CD4-positive, alpha-beta T cell treated with Interleukin-6 for 4 hours (primary cell): ENCODE results near the gene ADGRA1.

Experiments used
- DNase-seq: peaks from one replicate; pipeline ENCODE4 v3.0.0-alpha.2; 2020; ENCODE audit warnings: mixed read lengths

Gene ADGRA1

GRCh38 chr10:133079836-133080682, 7.7 kb upstream of the ADGRA1 start:
- DNase-seq: no peak

- DNase-seq: no peak
Measured at GRCh38 chr10:133080683-133081040, 7.1 kb upstream of the ADGRA1 start.

GRCh38 chr10:133081636-133082035, 6.1 kb upstream of the ADGRA1 start:
- DNase-seq: no peak

GRCh38 chr10:133082685-133083421, 4.9 kb upstream of the ADGRA1 start:
- DNase-seq: no peak

GRCh38 chr10:133083422-133084100, 4.2 kb upstream of the ADGRA1 start:
- no peak for DNase-seq

- DNase-seq: no peak
Measured at GRCh38 chr10:133084491-133084890, 3.2 kb upstream of the ADGRA1 start.

- no peak for DNase-seq
Measured at GRCh38 chr10:133085251-133086125, 2.2 kb upstream of the ADGRA1 start.

GRCh38 chr10:133086247-133086646, 1.5 kb upstream of the ADGRA1 start:
- no peak for DNase-seq

GRCh38 chr10:133087045-133087678, 562 bp upstream of the ADGRA1 start:
- DNase-seq: no peak

- no peak for DNase-seq
Measured at GRCh38 chr10:133088179-133088955, 643 bp downstream of the ADGRA1 start.

GRCh38 chr10:133088956-133089800, 1.5 kb downstream of the ADGRA1 start:
- DNase-seq: no peak

- DNase-seq: no peak
Measured at GRCh38 chr10:133090101-133090500, 2.4 kb downstream of the ADGRA1 start.

GRCh38 chr10:133090654-133091053, 2.9 kb downstream of the ADGRA1 start:
- DNase-seq: no peak

- DNase-seq: no peak
Measured at GRCh38 chr10:133091316-133091715, 3.6 kb downstream of the ADGRA1 start.

- DNase-seq: no peak
Measured at GRCh38 chr10:133093291-133093690, 5.6 kb downstream of the ADGRA1 start.

GRCh38 chr10:133094286-133094685, 6.6 kb downstream of the ADGRA1 start:
- no peak for DNase-seq

- DNase-seq: no peak
Measured at GRCh38 chr10:133094866-133095265, 7.1 kb downstream of the ADGRA1 start.

GRCh38 chr10:133095586-133095985, 7.9 kb downstream of the ADGRA1 start:
- DNase-seq: no peak

- DNase-seq: no peak
Measured at GRCh38 chr10:133096616-133097269, 9.0 kb downstream of the ADGRA1 start.

GRCh38 chr10:133097418-133097817, 9.7 kb downstream of the ADGRA1 start:
- DNase-seq: no peak
